ENCODE results near the gene SLC35F3. TPM values are rescaled to one million over a fixed set of nuclear protein-coding genes. Genes with fewer than 3 reads are reported as not detected.

Gene SLC35F3
- total and polyA plus RNA-seq, 12 donors = 0.12 to 3.2 (median 0.46) TPM

Small RNA genes within 50 kb of the gene (microRNA-seq; reads per million reads assigned to microRNA genes)
- 0 to 0.76 (median 0) reads per million in 3 donors for gene MIR4671

Small RNA genes within 50 kb of the gene (small RNA-seq; reads per million reads assigned to genes)
- 0 reads per million in 2 donors for gene MIR4671

Data from adrenal gland (tissue), 12 donors.